ENCODE data around the gene DGKH. TPM values are rescaled to one million over a fixed set of nuclear protein-coding genes. Genes with fewer than 3 reads are reported as not detected.

DGKH gene
- total RNA-seq, 1 donor from 2014 or later = 2.2 TPM

GRCh38 chr13:42047561-42048341 is 697 bp upstream of the DGKH start:
- peaks cover 12% of the 10 kb centered on the region for H3K4me1 Mint-ChIP-seq
- ChIA-PET CTCF (no interaction called here), POLR2A (interaction anchor here (0.6 to 0.7 kb wide), 2 partner anchors 13 to 1123 kb away, joined by 3 to 16 read pairs; no protein-coding TSS in a partner anchor)
- no peak overlapping the region for H3K27ac Mint-ChIP-seq
- DNase-seq (no peak), ATAC-seq (ENCODE audit: low read depth) (peak; percentile 26)
- H3K36me3 Mint-ChIP-seq (ENCODE audit: low read depth) = no peaks in the 10 kb centered on the region
- intact Hi-C loops (cut with micrococcal nuclease) = loop anchor here (1.0 to 10.0 kb wide), 8 partner anchors 8 to 1830 kb away; partner anchors contain the start of genes CCDC122, LACC1, NAA16 and RGCC
- H3K9me3 Mint-ChIP-seq = no peaks in the 10 kb centered on the region
- peak overlapping the region; percentile 85 for H3K4me3 Mint-ChIP-seq
- TF ChIP-seq CTCF (IDR thresholded peaks at IDR 0.05) = no peak
- H3K27me3 Mint-ChIP-seq = peaks cover 34% of the 10 kb centered on the region

GRCh38 chr13:42048684-42049453 is 421 bp downstream of the DGKH start:
- Mint-ChIP-seq H3K36me3 (ENCODE audit: low read depth) (no peaks in the 10 kb centered on the region), H3K27ac (no peak overlapping the region), H3K4me3 (peak overlapping the region; percentile 85), H3K9me3 (no peaks in the 10 kb centered on the region), H3K27me3 (peaks cover 34% of the 10 kb centered on the region), H3K4me1 (peaks cover 12% of the 10 kb centered on the region)
- ChIA-PET CTCF (no interaction called here), POLR2A (interaction anchor here (0.7 kb wide), 1 partner anchor 1124 kb away, joined by 3 read pairs; no protein-coding TSS in a partner anchor)
- DNase-seq (peak; percentile 50), ATAC-seq (ENCODE audit: low read depth) (peak; percentile 76)
- intact Hi-C loops (cut with micrococcal nuclease) = loop anchor here (1.0 to 10.0 kb wide), 8 partner anchors 10 to 1828 kb away; partner anchors contain the start of genes CCDC122, LACC1, NAA16 and RGCC
- no peak for TF ChIP-seq CTCF (IDR thresholded peaks at IDR 0.05)

DNA sequence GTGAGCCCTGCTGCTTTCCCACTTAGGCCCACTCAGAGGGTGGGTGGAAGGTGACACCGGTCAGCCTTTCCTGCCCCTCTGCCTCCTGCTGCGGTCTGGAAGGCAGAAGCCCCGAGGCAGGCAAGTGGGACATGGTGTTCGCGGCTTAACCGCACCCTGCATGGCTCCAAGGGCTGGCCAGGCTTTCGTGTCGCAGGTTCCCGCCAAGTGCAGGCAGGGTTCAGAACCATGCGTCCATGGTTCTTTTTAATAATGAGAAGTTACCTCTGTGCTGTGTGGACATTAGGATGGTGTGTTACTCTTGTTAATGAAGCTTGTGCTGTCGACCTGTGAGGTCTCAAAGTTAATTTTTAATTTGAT is 986 bp downstream of the DGKH start:
- Mint-ChIP-seq H3K27ac (no peak overlapping the region), H3K9me3 (no peaks in the 10 kb centered on the region), H3K4me1 (peaks cover 12% of the 10 kb centered on the region), H3K27me3 (peaks cover 34% of the 10 kb centered on the region), H3K36me3 (ENCODE audit: low read depth) (no peaks in the 10 kb centered on the region), H3K4me3 (peak overlapping the region; percentile 73)
- DNase-seq = no peak
- intact Hi-C loops (cut with micrococcal nuclease) = loop anchor here (2.0 to 10.0 kb wide), 7 partner anchors 133 to 1828 kb away; partner anchors contain the start of genes CCDC122, LACC1, NAA16 and RGCC
- peak; percentile 33 for ATAC-seq (ENCODE audit: low read depth)
- ChIA-PET CTCF (no interaction called here), POLR2A (no interaction called here)
- TF ChIP-seq CTCF (IDR thresholded peaks at IDR 0.05) = no peak

GRCh38 chr13:42054798-42055499 is 6.5 kb downstream of the DGKH start:
- intact Hi-C loops (cut with micrococcal nuclease) = no loop called here
- Mint-ChIP-seq H3K4me3 (no peak overlapping the region), H3K9me3 (peaks cover 4% of the 10 kb centered on the region), H3K36me3 (ENCODE audit: low read depth) (no peaks in the 10 kb centered on the region), H3K4me1 (no peaks in the 10 kb centered on the region), H3K27ac (no peak overlapping the region), H3K27me3 (peaks cover 15% of the 10 kb centered on the region)
- ChIA-PET POLR2A (no interaction called here), CTCF (no interaction called here)
- ATAC-seq (ENCODE audit: low read depth) (no peak), DNase-seq (no peak)
- no peak for TF ChIP-seq CTCF (IDR thresholded peaks at IDR 0.05)

Data from activated B cell treated with CpG ODN at 0.5 μM for 24 hours (primary cell).